Heart left ventricle (tissue), 13 donors: Measurements from ENCODE around the gene NFS1.
"Not testable (repeated sequence)": the region's sequence is repeated elsewhere in the genome, so short reads cannot be mapped to it uniquely, and the experiment has no call there.

Experiments used
- POLR2A ChIP-seq, 2 donors: fragments of 450-650 bp; IDR thresholded peaks; one replicate each; pipeline ENCODE4 v1.6.1; 2017; ENCODE audit warnings: antibody characterized with exemption in 2 of 2, mild to moderate bottlenecking in 2 of 2, moderate library complexity in 2 of 2
- TF ChIP-seq, protein P1 (sequence below), 12 donors: fragments of 200-600 bp; sonication (generic) in 4 of 12; IDR thresholded peaks; one replicate each; pipeline versions ENCODE4 v1.5.0 to v1.8.0; 2018 to 2022; ENCODE audit warnings: antibody characterized with exemption in 12 of 12, mild to moderate bottlenecking in 5 of 12
- donor health status: ischemic (EF 13 %, LVEDD 7.1; RV severe dilation, severe dysfunction).
- donor health status: DM: no; HTN: yes; CAD: no.
- donor health status: DM: no; HTN: no; CAD: no.
- donor health status: ischemic (EF 25% LVEDD 6.9; RV normal size, moderate dysfunction).
- donor health status: ischemic (EF 25% LVEDD 5.7; RV mildly dilated, moderate dysfunction).
- donor health status: ischemic (EF 35%, LVEDD 5.7; RV mildly dilated, moderate dysfunction).
- donor health status: nonischemic (EF 11% LVEDD 7.7; RV severe dilation, severe dysfunction).
- donor health status: DM: yes; HTN: yes; CAD: no.
- donor health status: PGD.
- donor health status: ischemic (EF 29% LVEDD 5.4; RV normal size, mild dysfunction).
- donor health status: nonischemic (EF 23%, LVEDD 6.1; RV moderate dilation, normal function).

DNA sequence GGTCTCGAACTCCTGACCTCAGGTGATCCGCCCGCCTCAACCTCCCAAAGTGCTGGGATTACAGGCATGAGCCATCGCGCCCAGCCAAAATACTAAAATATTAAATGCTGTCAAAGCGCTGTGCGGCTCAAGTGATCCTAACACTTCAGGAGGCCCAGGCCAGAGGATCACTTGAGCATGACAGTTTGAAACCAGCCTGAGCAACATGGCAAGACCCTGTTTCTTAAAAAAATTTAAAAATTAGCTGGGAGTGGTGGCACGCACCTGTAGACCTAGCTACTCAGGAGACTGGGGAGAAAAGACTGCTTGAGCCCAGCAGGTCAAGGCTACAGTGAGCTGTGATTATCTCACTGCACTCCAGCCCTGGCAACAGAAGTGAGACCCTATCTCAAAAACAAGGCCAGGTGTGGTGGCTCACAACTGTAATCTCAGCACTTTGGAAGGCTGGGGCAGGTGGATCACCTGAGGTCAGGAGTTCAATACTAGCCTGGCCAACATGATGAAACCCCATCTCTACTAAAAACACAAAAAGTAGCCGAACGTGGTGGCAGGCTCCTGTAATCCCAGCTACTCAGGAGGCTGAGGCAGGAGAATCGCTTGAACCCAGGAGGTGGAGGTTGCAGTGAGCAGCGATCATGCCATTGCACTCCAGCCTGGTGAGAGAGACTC, 24.6 kb upstream of the NFS1 start:
- TF ChIP-seq, protein P1, sequence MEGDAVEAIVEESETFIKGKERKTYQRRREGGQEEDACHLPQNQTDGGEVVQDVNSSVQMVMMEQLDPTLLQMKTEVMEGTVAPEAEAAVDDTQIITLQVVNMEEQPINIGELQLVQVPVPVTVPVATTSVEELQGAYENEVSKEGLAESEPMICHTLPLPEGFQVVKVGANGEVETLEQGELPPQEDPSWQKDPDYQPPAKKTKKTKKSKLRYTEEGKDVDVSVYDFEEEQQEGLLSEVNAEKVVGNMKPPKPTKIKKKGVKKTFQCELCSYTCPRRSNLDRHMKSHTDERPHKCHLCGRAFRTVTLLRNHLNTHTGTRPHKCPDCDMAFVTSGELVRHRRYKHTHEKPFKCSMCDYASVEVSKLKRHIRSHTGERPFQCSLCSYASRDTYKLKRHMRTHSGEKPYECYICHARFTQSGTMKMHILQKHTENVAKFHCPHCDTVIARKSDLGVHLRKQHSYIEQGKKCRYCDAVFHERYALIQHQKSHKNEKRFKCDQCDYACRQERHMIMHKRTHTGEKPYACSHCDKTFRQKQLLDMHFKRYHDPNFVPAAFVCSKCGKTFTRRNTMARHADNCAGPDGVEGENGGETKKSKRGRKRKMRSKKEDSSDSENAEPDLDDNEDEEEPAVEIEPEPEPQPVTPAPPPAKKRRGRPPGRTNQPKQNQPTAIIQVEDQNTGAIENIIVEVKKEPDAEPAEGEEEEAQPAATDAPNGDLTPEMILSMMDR (IDR thresholded peaks at IDR 0.05) = not testable (repeated sequence)
- not testable (repeated sequence) for TF ChIP-seq POLR2A (IDR thresholded peaks at IDR 0.05)
